ENCODE results near the gene NUTF2. TPM values are rescaled to one million over a fixed set of nuclear protein-coding genes. Genes with fewer than 3 reads are reported as not detected.

Gene NUTF2
- total and polyA plus RNA-seq, 7 experiments from 2014 or later: 34.7 to 125 (median 41.3) TPM

- Mint-ChIP-seq H3K4me3 (no peak overlapping the region), H3K9me3 (no peaks in the 10 kb centered on the region), H3K27ac (peak overlapping the region in 2 of 9 donors; percentile 31 to 67), H3K27me3 (no peaks in the 10 kb centered on the region), H3K4me1 (peaks cover 18 to 35% (median 30%) of the 10 kb centered on the region in 7 donors), H3K36me3 (peaks cover 0 to 5% (median 0%) of the 10 kb centered on the region in 5 donors)
- no peaks in the 10 kb centered on the region for H3K27me3 ChIP-seq (ENCODE audit: control insufficient read depth in 2 of 2, insufficient read depth in 2 of 2, low read length in 2 of 2)
- DNase-seq (no peak), ATAC-seq (no peak)
- CTCF ChIA-PET: interaction anchor here (1.1 kb wide), 1 partner anchor 335 kb away, joined by 3 read pairs; no protein-coding TSS in a partner anchor
- intact Hi-C loops (cut with micrococcal nuclease): no loop called here
- H3K9me3 ChIP-seq (ENCODE audit: control insufficient read depth in 2 of 3, low read length in 3 of 3): no peaks in the 10 kb centered on the region
- no peak overlapping the region for H3K27ac ChIP-seq (ENCODE audit: low read depth, low read length)
- H3K36me3 ChIP-seq (ENCODE audit: control insufficient read depth in 2 of 3, insufficient read depth in 3 of 3, low read length in 3 of 3): peaks cover 0 to 13% (median 0%) of the 10 kb centered on the region in 3 experiments
- H3K4me1 ChIP-seq (ENCODE audit: control insufficient read depth in 2 of 2, insufficient read depth in 2 of 2, low read length in 2 of 2): peaks cover 0 to 7% of the 10 kb centered on the region in 2 donors
- H3K4me3 ChIP-seq (ENCODE audit: low read length): no peak overlapping the region
- POLR2A ChIA-PET: interaction anchor here (1.2 to 1.6 kb wide), 2 partner anchors 10 to 22 kb away, joined by 3 to 6 read pairs; no protein-coding TSS in a partner anchor
Observed at GRCh38 chr16:67855789-67856188, 9.1 kb downstream of the NUTF2 start.

- Mint-ChIP-seq H3K4me3 (no peak overlapping the region), H3K27ac (peak overlapping the region in 8 of 9 donors; percentile 21 to 74 (median 33)), H3K9me3 (no peaks in the 10 kb centered on the region), H3K4me1 (peaks cover 18 to 43% (median 37%) of the 10 kb centered on the region in 7 donors), H3K27me3 (no peaks in the 10 kb centered on the region), H3K36me3 (peaks cover 0 to 5% (median 0%) of the 10 kb centered on the region in 5 donors)
- Histone ChIP-seq H3K9me3 (ENCODE audit: control insufficient read depth in 2 of 3, low read length in 3 of 3) (no peaks in the 10 kb centered on the region), H3K4me1 (ENCODE audit: control insufficient read depth in 2 of 2, insufficient read depth in 2 of 2, low read length in 2 of 2) (peaks cover 0 to 7% of the 10 kb centered on the region in 2 donors), H3K27ac (ENCODE audit: low read depth, low read length) (no peak overlapping the region), H3K36me3 (ENCODE audit: control insufficient read depth in 2 of 3, insufficient read depth in 3 of 3, low read length in 3 of 3) (peaks cover 0 to 24% (median 0%) of the 10 kb centered on the region in 3 experiments), H3K4me3 (ENCODE audit: low read length) (no peak overlapping the region), H3K27me3 (ENCODE audit: control insufficient read depth in 2 of 2, insufficient read depth in 2 of 2, low read length in 2 of 2) (no peaks in the 10 kb centered on the region)
- no peak for ATAC-seq
- ChIA-PET CTCF (interaction anchor here (1.0 kb wide), 1 partner anchor 9 kb away, joined by 4 read pairs; no protein-coding TSS in a partner anchor), POLR2A (interaction anchor here (0.6 to 0.7 kb wide), 2 partner anchors 8 to 37 kb away, joined by 3 to 4 read pairs; no protein-coding TSS in a partner anchor)
- DNase-seq: no peak
- intact Hi-C loops (cut with micrococcal nuclease): no loop called here
Observed at GRCh38 chr16:67856927-67857546, 10.3 kb downstream of the NUTF2 start.

- no peak overlapping the region for H3K4me3 Mint-ChIP-seq
- no peak overlapping the region for H3K27ac ChIP-seq (ENCODE audit: low read depth, low read length)
- peak overlapping the region in 7 of 9 donors; percentile 8 to 74 (median 34) for H3K27ac Mint-ChIP-seq
- H3K27me3 ChIP-seq (ENCODE audit: control insufficient read depth in 2 of 2, insufficient read depth in 2 of 2, low read length in 2 of 2): no peaks in the 10 kb centered on the region
- peaks cover 0 to 30% (median 0%) of the 10 kb centered on the region in 3 experiments for H3K36me3 ChIP-seq (ENCODE audit: control insufficient read depth in 2 of 3, insufficient read depth in 3 of 3, low read length in 3 of 3)
- ATAC-seq (peak; percentile 78), DNase-seq (no peak)
- no peaks in the 10 kb centered on the region for H3K27me3 Mint-ChIP-seq
- CTCF ChIA-PET: no interaction called here
- peaks cover 0 to 7% of the 10 kb centered on the region in 2 donors for H3K4me1 ChIP-seq (ENCODE audit: control insufficient read depth in 2 of 2, insufficient read depth in 2 of 2, low read length in 2 of 2)
- peaks cover 0 to 5% (median 0%) of the 10 kb centered on the region in 5 donors for H3K36me3 Mint-ChIP-seq
- no peak overlapping the region for H3K4me3 ChIP-seq (ENCODE audit: low read length)
- H3K9me3 ChIP-seq (ENCODE audit: control insufficient read depth in 2 of 3, low read length in 3 of 3): no peaks in the 10 kb centered on the region
- POLR2A ChIA-PET: interaction anchor here (0.6 kb wide), 1 partner anchor 9 kb away, joined by 4 read pairs; no protein-coding TSS in a partner anchor
- intact Hi-C loops (cut with micrococcal nuclease): no loop called here
- H3K4me1 Mint-ChIP-seq: peaks cover 21 to 47% (median 37%) of the 10 kb centered on the region in 7 donors
- no peaks in the 10 kb centered on the region for H3K9me3 Mint-ChIP-seq
Observed at GRCh38 chr16:67857547-67858233, 11.0 kb downstream of the NUTF2 start.

- ChIA-PET CTCF (no interaction called here), POLR2A (interaction anchor here (0.7 kb wide), 1 partner anchor 33 kb away, joined by 3 read pairs; no protein-coding TSS in a partner anchor)
- peaks cover 0 to 5% (median 0%) of the 10 kb centered on the region in 5 donors for H3K36me3 Mint-ChIP-seq
- H3K4me3 Mint-ChIP-seq: no peak overlapping the region
- H3K4me1 Mint-ChIP-seq: peaks cover 23 to 47% (median 37%) of the 10 kb centered on the region in 7 donors
- H3K27me3 Mint-ChIP-seq: no peaks in the 10 kb centered on the region
- H3K4me1 ChIP-seq (ENCODE audit: control insufficient read depth in 2 of 2, insufficient read depth in 2 of 2, low read length in 2 of 2): peaks cover 0 to 7% of the 10 kb centered on the region in 2 donors
- no peak for DNase-seq
- intact Hi-C loops (cut with micrococcal nuclease): no loop called here
- H3K36me3 ChIP-seq (ENCODE audit: control insufficient read depth in 2 of 3, insufficient read depth in 3 of 3, low read length in 3 of 3): peaks cover 0 to 37% (median 0%) of the 10 kb centered on the region in 3 experiments
- no peak overlapping the region for H3K4me3 ChIP-seq (ENCODE audit: low read length)
- no peaks in the 10 kb centered on the region for H3K27me3 ChIP-seq (ENCODE audit: control insufficient read depth in 2 of 2, insufficient read depth in 2 of 2, low read length in 2 of 2)
- H3K9me3 Mint-ChIP-seq: no peaks in the 10 kb centered on the region
- H3K27ac ChIP-seq (ENCODE audit: low read depth, low read length): no peak overlapping the region
- ATAC-seq: peak; percentile 11
- no peaks in the 10 kb centered on the region for H3K9me3 ChIP-seq (ENCODE audit: control insufficient read depth in 2 of 3, low read length in 3 of 3)
- peak overlapping the region in 7 of 9 donors; percentile 19 to 74 (median 56) for H3K27ac Mint-ChIP-seq
Observed at GRCh38 chr16:67858500-67858899, 11.8 kb downstream of the NUTF2 start.

GRCh38 chr16:67860589-67861398, 14.1 kb downstream of the NUTF2 start:
- Histone ChIP-seq H3K4me1 (ENCODE audit: control insufficient read depth in 2 of 2, insufficient read depth in 2 of 2, low read length in 2 of 2) (peaks cover 0 to 7% of the 10 kb centered on the region in 2 donors), H3K4me3 (ENCODE audit: low read length) (no peak overlapping the region), H3K27ac (ENCODE audit: low read depth, low read length) (no peak overlapping the region), H3K36me3 (ENCODE audit: control insufficient read depth in 2 of 3, insufficient read depth in 3 of 3, low read length in 3 of 3) (peaks cover 0 to 37% (median 0%) of the 10 kb centered on the region in 3 experiments), H3K9me3 (ENCODE audit: control insufficient read depth in 2 of 3, low read length in 3 of 3) (no peaks in the 10 kb centered on the region), H3K27me3 (ENCODE audit: control insufficient read depth in 2 of 2, insufficient read depth in 2 of 2, low read length in 2 of 2) (no peaks in the 10 kb centered on the region)
- ATAC-seq (no peak), DNase-seq (no peak)
- H3K4me3 Mint-ChIP-seq: no peak overlapping the region
- H3K4me1 Mint-ChIP-seq: peaks cover 18 to 40% (median 27%) of the 10 kb centered on the region in 7 donors
- H3K36me3 Mint-ChIP-seq: peaks cover 0 to 5% (median 0%) of the 10 kb centered on the region in 5 donors
- peak overlapping the region in 4 of 9 donors; percentile 38 to 62 (median 44) for H3K27ac Mint-ChIP-seq
- intact Hi-C loops (cut with micrococcal nuclease): no loop called here
- ChIA-PET CTCF (interaction anchor here (1.1 kb wide), 1 partner anchor 44 kb away, joined by 4 read pairs; no protein-coding TSS in a partner anchor), POLR2A (interaction anchor here (0.6 to 0.9 kb wide), 2 partner anchors 17 to 76 kb away, joined by 3 to 5 read pairs; partner anchors contain the start of gene PSMB10)
- H3K9me3 Mint-ChIP-seq: no peaks in the 10 kb centered on the region
- H3K27me3 Mint-ChIP-seq: no peaks in the 10 kb centered on the region

GRCh38 chr16:67861877-67862276, 15.1 kb downstream of the NUTF2 start:
- no peaks in the 10 kb centered on the region for H3K9me3 ChIP-seq (ENCODE audit: control insufficient read depth in 2 of 3, low read length in 3 of 3)
- Mint-ChIP-seq H3K27me3 (no peaks in the 10 kb centered on the region), H3K4me3 (peak overlapping the region in 1 of 10 donors; percentile 69), H3K36me3 (peaks cover 0 to 6% (median 0%) of the 10 kb centered on the region in 5 donors), H3K9me3 (no peaks in the 10 kb centered on the region), H3K27ac (peak overlapping the region in 3 of 9 donors; percentile 6 to 78 (median 44)), H3K4me1 (peaks cover 18 to 37% (median 26%) of the 10 kb centered on the region in 7 donors)
- ATAC-seq (no peak), DNase-seq (no peak)
- H3K27ac ChIP-seq (ENCODE audit: low read depth, low read length): no peak overlapping the region
- ChIA-PET POLR2A (interaction anchor here (0.6 to 1.8 kb wide), 2 partner anchors 19 to 1315 kb away, joined by 3 to 5 read pairs; no protein-coding TSS in a partner anchor), CTCF (interaction anchor here (0.8 kb wide), 1 partner anchor 77 kb away, joined by 3 read pairs; no protein-coding TSS in a partner anchor)
- no peak overlapping the region for H3K4me3 ChIP-seq (ENCODE audit: low read length)
- H3K27me3 ChIP-seq (ENCODE audit: control insufficient read depth in 2 of 2, insufficient read depth in 2 of 2, low read length in 2 of 2): no peaks in the 10 kb centered on the region
- peaks cover 0 to 40% (median 0%) of the 10 kb centered on the region in 3 experiments for H3K36me3 ChIP-seq (ENCODE audit: control insufficient read depth in 2 of 3, insufficient read depth in 3 of 3, low read length in 3 of 3)
- intact Hi-C loops (cut with micrococcal nuclease): no loop called here
- H3K4me1 ChIP-seq (ENCODE audit: control insufficient read depth in 2 of 2, insufficient read depth in 2 of 2, low read length in 2 of 2): peaks cover 0 to 7% of the 10 kb centered on the region in 2 donors

Measured in naive thymus-derived CD4-positive, alpha-beta T cell (primary cell).